ENCODE data around the gene KLHL7.

Gene KLHL7

DNA sequence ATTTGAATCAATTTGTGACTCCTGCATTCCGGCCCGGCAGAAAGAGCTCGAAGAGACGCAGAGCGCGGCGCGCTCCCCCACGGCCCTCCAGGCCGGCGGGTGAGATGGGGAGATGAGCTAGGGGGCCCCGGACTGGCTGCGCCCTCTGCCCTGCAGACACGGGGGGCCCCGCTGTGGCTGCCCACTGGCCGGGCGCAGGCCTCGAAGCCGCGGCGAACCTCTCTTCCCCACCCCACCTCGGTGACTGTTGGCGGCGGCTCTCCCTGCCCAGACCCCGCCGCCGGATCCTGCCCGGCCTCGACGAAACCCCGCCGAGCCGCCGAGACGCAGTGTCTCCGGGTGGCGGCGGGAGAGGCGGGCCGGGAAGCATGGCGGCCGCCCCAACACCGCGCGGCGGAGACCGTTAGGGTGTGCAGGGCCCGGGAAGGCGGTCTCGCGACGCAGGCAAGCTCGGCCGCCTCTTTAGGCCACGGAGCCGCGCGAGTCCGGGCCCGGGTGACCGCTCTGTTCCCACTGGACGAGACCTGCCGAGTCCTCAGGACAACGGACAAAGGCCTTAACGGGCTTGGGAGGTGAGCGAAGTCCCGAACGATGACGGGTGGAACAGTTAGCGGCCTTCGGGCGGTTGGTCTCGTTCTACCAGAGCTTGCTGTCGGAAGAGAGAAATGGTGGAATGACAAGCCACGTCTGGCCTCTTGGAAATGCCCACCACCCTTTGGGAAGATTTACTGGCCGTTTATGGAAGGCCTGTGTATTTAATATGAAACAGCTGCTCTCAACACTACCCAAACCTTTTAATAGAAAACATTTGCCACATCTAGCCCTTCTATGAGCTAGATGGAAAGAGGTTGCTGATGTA is 100.6 kb downstream of the KLHL7 start:
- Histone ChIP-seq H3K4me3 (ENCODE audit: low read depth, low read length) (no peak overlapping the region), H3K36me3 (ENCODE audit: control insufficient read depth, insufficient read depth, low read length) (peaks cover 6% of the 10 kb centered on the region), H3K9me3 (ENCODE audit: control insufficient read depth, insufficient read depth, low read length) (no peaks in the 10 kb centered on the region), H3K27ac (ENCODE audit: low read depth, low read length) (no peak overlapping the region), H3K9ac (ENCODE audit: low read depth, low read length) (no peak overlapping the region), H3K4me1 (ENCODE audit: control insufficient read depth, insufficient read depth, low read length) (no peaks in the 10 kb centered on the region), H3K27me3 (ENCODE audit: control insufficient read depth, insufficient read depth, low read length) (no peaks in the 10 kb centered on the region)

DNA sequence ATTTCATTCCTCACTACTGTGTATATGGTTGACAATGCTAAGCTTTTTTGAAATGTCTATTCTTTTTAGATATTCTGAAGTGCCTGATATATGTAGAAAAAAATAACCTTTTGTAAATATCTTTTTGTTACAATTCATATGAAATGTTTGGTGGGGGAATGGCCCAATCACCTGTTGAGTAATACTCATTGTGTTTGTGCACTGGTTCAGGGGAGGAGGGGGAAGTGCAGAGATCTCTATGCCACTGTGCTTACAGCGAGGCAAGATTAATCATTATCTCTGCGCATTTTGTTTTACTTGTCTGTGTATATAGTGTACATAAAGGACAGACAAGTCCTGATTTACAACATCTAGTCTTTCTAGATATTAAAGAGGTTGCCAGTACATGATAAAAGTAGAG is 101.4 kb downstream of the KLHL7 start:
- H3K27me3 ChIP-seq (ENCODE audit: control insufficient read depth, insufficient read depth, low read length) = no peaks in the 10 kb centered on the region
- H3K27ac ChIP-seq (ENCODE audit: low read depth, low read length) = no peak overlapping the region
- no peak overlapping the region for H3K4me3 ChIP-seq (ENCODE audit: low read depth, low read length)
- H3K4me1 ChIP-seq (ENCODE audit: control insufficient read depth, insufficient read depth, low read length) = peaks cover 5% of the 10 kb centered on the region; the same call in 1 of the 2 replicates
- H3K9ac ChIP-seq (ENCODE audit: low read depth, low read length) = no peak overlapping the region
- no peaks in the 10 kb centered on the region for H3K9me3 ChIP-seq (ENCODE audit: control insufficient read depth, insufficient read depth, low read length)
- H3K36me3 ChIP-seq (ENCODE audit: control insufficient read depth, insufficient read depth, low read length) = no peaks in the 10 kb centered on the region

DNA sequence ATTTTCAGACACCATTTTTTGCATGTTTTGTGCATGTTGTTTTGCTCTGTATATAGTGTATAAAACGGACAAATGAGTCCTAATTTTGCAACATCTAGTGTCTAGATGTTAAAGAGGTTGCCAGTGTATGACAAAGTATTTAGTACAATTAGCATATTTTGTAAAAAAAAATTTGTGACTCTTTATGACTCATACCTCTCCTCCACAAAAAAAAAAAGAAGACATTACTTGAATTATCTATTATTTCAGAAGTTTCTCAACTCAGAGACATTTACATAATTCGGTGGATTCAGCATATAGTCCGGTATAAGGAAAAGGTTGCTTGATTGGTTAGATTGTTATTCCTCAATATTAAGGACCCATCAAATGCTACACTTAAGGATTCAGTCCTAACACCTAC is 102.3 kb downstream of the KLHL7 start:
- Histone ChIP-seq H3K27ac (ENCODE audit: low read depth, low read length) (no peak overlapping the region), H3K4me1 (ENCODE audit: control insufficient read depth, insufficient read depth, low read length) (peaks cover 7% of the 10 kb centered on the region; the same call in 1 of the 2 replicates)

DNA sequence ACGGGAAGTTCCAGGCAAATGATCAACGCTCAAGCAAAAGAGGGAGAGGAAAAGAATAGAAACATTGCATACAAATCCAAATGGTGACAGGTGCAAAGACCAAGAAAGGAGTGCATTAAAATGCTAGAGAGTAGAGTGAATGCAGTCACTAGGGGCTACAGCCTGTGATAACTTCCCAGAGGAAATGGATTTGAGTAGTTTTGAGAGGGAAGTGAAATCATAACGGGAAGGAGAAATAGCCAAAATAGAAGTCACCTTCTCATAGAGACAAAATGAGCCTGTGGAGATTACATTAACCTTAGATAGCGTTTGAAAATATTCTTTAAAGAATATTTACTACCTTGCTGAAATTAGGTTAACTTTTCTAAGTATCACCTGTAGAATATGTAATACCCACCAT is 102.7 kb downstream of the KLHL7 start:
- Histone ChIP-seq H3K9me3 (ENCODE audit: control insufficient read depth, insufficient read depth, low read length) (no peaks in the 10 kb centered on the region), H3K27ac (ENCODE audit: low read depth, low read length) (no peak overlapping the region), H3K4me3 (ENCODE audit: low read depth, low read length) (no peak overlapping the region), H3K4me1 (ENCODE audit: control insufficient read depth, insufficient read depth, low read length) (peaks cover 7% of the 10 kb centered on the region; the same call in 1 of the 2 replicates), H3K36me3 (ENCODE audit: control insufficient read depth, insufficient read depth, low read length) (no peaks in the 10 kb centered on the region), H3K27me3 (ENCODE audit: control insufficient read depth, insufficient read depth, low read length) (no peaks in the 10 kb centered on the region), H3K9ac (ENCODE audit: low read depth, low read length) (no peak overlapping the region)

More for the DNA sequence above, 102.3 kb downstream of the KLHL7 start:
- H3K36me3 ChIP-seq (ENCODE audit: control insufficient read depth, insufficient read depth, low read length) = no peaks in the 10 kb centered on the region
- H3K9me3 ChIP-seq (ENCODE audit: control insufficient read depth, insufficient read depth, low read length) = no peaks in the 10 kb centered on the region
- H3K9ac ChIP-seq (ENCODE audit: low read depth, low read length) = no peak overlapping the region
- H3K27me3 ChIP-seq (ENCODE audit: control insufficient read depth, insufficient read depth, low read length) = no peaks in the 10 kb centered on the region
- H3K4me3 ChIP-seq (ENCODE audit: low read depth, low read length) = no peak overlapping the region

DNA sequence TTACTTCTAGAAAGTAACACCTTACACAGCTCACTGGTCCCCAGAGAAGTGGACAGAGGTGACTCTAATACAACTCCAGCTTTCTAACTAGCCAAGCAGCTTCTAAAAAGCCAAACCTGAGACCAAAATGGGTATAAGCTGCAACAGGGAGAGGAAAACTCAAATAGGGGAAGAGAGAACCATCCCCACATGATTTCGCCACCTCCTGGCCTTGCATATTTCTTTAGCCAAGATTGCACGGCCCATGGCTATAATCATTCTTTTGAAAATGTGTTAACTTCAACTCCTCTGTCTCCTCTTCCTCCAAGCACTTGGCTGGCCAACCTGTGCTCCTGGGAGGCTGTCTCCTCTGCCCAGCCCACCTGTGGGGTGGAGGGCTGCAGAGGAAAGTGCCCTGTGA is 104.9 kb downstream of the KLHL7 start:
- Histone ChIP-seq H3K27me3 (ENCODE audit: control insufficient read depth, insufficient read depth, low read length) (no peaks in the 10 kb centered on the region), H3K9me3 (ENCODE audit: control insufficient read depth, insufficient read depth, low read length) (no peaks in the 10 kb centered on the region), H3K9ac (ENCODE audit: low read depth, low read length) (no peak overlapping the region), H3K36me3 (ENCODE audit: control insufficient read depth, insufficient read depth, low read length) (no peaks in the 10 kb centered on the region), H3K4me1 (ENCODE audit: control insufficient read depth, insufficient read depth, low read length) (peaks cover 7% of the 10 kb centered on the region; the same call in 1 of the 2 replicates), H3K4me3 (ENCODE audit: low read depth, low read length) (no peak overlapping the region), H3K27ac (ENCODE audit: low read depth, low read length) (no peak overlapping the region)

DNA sequence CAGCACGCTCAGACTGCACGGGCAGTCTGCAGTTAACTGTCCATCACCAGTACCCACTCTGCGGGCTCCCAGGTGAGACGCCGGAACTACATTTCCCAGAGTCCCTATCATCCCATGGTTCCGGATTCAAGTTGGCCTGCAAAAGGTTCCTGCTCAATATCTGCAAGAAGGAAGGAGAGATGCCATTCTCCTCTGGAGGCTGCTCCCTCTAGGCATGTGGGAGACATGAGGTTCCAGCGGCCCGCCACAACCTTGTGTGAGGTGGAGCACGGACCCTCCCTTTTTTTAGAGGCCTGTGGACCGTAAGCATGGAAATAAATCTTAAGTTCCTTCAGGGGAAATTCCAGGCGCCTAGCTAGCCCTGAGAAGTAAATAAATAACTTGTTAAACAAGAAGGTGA is 106.0 kb downstream of the KLHL7 start:
- no peaks in the 10 kb centered on the region for H3K27me3 ChIP-seq (ENCODE audit: control insufficient read depth, insufficient read depth, low read length)
- H3K9me3 ChIP-seq (ENCODE audit: control insufficient read depth, insufficient read depth, low read length) = no peaks in the 10 kb centered on the region
- H3K9ac ChIP-seq (ENCODE audit: low read depth, low read length) = no peak overlapping the region
- peaks cover 7% of the 10 kb centered on the region; the same call in 1 of the 2 replicates for H3K4me1 ChIP-seq (ENCODE audit: control insufficient read depth, insufficient read depth, low read length)
- no peaks in the 10 kb centered on the region for H3K36me3 ChIP-seq (ENCODE audit: control insufficient read depth, insufficient read depth, low read length)
- H3K27ac ChIP-seq (ENCODE audit: low read depth, low read length) = no peak overlapping the region
- H3K4me3 ChIP-seq (ENCODE audit: low read depth, low read length) = no peak overlapping the region

DNA sequence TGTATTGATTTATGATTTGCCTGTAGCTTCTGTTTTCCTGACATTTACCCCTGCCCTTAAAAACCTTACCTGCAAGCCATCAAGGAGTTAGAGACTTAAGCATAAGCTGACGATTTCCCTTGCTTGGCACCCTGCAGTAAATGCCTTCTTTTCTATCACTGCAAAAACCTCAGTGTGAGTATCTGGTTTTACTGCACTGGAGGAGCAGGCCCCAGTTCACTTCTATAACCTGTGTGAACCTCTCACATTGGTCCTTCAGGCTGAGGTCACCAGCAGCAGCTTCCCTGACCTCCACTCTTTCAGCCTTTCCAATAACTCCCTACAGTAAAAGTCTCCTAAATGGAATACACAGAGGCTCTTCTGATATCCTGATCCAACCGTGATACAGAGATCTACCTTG is 106.8 kb downstream of the KLHL7 start:
- Histone ChIP-seq H3K4me3 (ENCODE audit: low read depth, low read length) (no peak overlapping the region), H3K36me3 (ENCODE audit: control insufficient read depth, insufficient read depth, low read length) (no peaks in the 10 kb centered on the region), H3K27me3 (ENCODE audit: control insufficient read depth, insufficient read depth, low read length) (no peaks in the 10 kb centered on the region), H3K9me3 (ENCODE audit: control insufficient read depth, insufficient read depth, low read length) (no peaks in the 10 kb centered on the region), H3K4me1 (ENCODE audit: control insufficient read depth, insufficient read depth, low read length) (peaks cover 7% of the 10 kb centered on the region; the same call in 1 of the 2 replicates), H3K27ac (ENCODE audit: low read depth, low read length) (no peak overlapping the region), H3K9ac (ENCODE audit: low read depth, low read length) (no peak overlapping the region)

DNA sequence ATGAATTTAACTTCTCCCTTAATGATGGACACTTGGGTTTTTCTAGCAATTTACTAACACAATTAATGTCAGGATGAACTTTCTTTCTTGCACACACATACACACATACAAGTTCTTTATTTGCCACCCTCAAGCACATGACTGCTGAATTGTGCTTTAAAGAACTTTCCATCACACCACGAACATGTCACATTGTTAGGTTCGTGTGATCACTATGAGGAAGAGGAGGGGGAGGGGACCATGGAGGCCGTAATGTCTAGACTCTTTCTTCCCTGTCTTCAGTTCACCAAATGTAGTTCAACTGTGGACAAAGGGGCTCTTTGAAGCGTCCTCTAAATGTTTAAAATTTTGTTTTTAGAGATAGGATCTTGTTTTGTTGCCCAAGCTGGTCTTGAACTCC is 107.3 kb downstream of the KLHL7 start:
- Histone ChIP-seq H3K4me3 (ENCODE audit: low read depth, low read length) (no peak overlapping the region), H3K9ac (ENCODE audit: low read depth, low read length) (no peak overlapping the region), H3K4me1 (ENCODE audit: control insufficient read depth, insufficient read depth, low read length) (peaks cover 7% of the 10 kb centered on the region; the same call in 1 of the 2 replicates), H3K9me3 (ENCODE audit: control insufficient read depth, insufficient read depth, low read length) (no peaks in the 10 kb centered on the region), H3K36me3 (ENCODE audit: control insufficient read depth, insufficient read depth, low read length) (no peaks in the 10 kb centered on the region), H3K27ac (ENCODE audit: low read depth, low read length) (no peak overlapping the region), H3K27me3 (ENCODE audit: control insufficient read depth, insufficient read depth, low read length) (no peaks in the 10 kb centered on the region)

DNA sequence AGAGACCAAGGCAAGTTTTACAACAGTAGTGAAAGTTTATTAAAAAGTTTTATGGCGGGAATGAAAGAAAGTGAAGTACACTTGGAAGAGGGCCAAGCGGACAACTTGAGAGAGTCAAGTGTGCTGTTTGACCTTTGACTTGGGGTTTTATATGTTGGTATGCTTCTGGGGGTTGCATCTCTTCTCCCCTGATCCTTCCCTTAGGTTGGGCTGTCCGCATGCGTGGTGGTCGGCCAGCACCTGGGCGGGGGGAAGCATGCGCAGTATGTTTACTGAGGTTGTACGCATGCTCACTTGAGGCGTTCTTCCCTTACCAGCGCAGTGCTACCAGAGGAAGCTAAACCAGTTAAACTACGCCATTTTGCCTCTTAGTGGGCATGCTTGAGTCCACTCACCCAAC is 108.2 kb downstream of the KLHL7 start:
- H3K9me3 ChIP-seq (ENCODE audit: control insufficient read depth, insufficient read depth, low read length) = no peaks in the 10 kb centered on the region
- no peak overlapping the region for H3K4me3 ChIP-seq (ENCODE audit: low read depth, low read length)
- H3K27me3 ChIP-seq (ENCODE audit: control insufficient read depth, insufficient read depth, low read length) = no peaks in the 10 kb centered on the region; the same call in 1 of the 2 replicates
- H3K36me3 ChIP-seq (ENCODE audit: control insufficient read depth, insufficient read depth, low read length) = no peaks in the 10 kb centered on the region
- no peak overlapping the region for H3K9ac ChIP-seq (ENCODE audit: low read depth, low read length)
- peaks cover 7% of the 10 kb centered on the region; the same call in 1 of the 2 replicates for H3K4me1 ChIP-seq (ENCODE audit: control insufficient read depth, insufficient read depth, low read length)
- no peak overlapping the region for H3K27ac ChIP-seq (ENCODE audit: low read depth, low read length)

DNA sequence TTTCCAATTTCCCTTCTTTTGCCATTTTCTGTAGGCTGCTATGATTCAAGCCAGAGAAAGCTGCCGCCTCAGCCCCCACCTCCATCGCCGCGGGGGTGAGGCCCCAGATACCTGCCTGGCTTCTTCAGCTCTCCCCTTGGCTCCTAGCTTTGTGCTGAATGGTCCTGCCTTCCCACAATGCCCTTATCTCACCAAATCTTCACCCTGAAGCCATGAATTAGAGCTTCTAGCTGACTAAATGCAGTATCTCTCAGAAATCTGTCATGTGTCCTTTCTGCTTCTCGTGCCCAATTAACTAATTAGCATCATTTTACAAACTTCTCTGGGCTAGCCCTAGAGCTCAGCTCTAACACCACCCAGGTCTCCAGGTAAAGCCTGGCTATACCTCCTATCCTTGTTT is 108.8 kb downstream of the KLHL7 start:
- Histone ChIP-seq H3K36me3 (ENCODE audit: control insufficient read depth, insufficient read depth, low read length) (no peaks in the 10 kb centered on the region), H3K27me3 (ENCODE audit: control insufficient read depth, insufficient read depth, low read length) (no peaks in the 10 kb centered on the region; the same call in 1 of the 2 replicates), H3K27ac (ENCODE audit: low read depth, low read length) (no peak overlapping the region), H3K9ac (ENCODE audit: low read depth, low read length) (no peak overlapping the region), H3K4me1 (ENCODE audit: control insufficient read depth, insufficient read depth, low read length) (peaks cover 7% of the 10 kb centered on the region; the same call in 1 of the 2 replicates), H3K4me3 (ENCODE audit: low read depth, low read length) (no peak overlapping the region), H3K9me3 (ENCODE audit: control insufficient read depth, insufficient read depth, low read length) (no peaks in the 10 kb centered on the region)

DNA sequence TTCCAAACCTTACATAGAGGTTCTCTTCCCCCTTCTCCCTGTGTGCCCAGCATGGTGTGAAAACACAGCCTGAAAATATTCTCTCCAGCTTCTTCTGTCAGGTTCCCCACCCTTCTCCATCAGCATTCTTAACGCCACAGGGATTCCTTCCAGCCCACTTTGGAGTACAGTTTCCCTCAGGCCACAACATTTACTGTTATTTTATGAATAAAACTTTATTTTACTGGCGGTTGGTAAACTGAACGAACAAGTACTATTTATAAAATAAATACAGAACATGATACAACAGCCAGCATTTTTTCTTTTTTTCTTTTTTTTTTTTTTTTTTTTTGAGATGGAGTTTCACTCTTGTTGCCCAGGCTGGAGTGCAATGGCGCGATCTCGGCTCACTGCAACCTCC is 109.4 kb downstream of the KLHL7 start:
- Histone ChIP-seq H3K27me3 (ENCODE audit: control insufficient read depth, insufficient read depth, low read length) (no peaks in the 10 kb centered on the region; the same call in 1 of the 2 replicates), H3K4me1 (ENCODE audit: control insufficient read depth, insufficient read depth, low read length) (peaks cover 7% of the 10 kb centered on the region; the same call in 1 of the 2 replicates), H3K9me3 (ENCODE audit: control insufficient read depth, insufficient read depth, low read length) (no peaks in the 10 kb centered on the region), H3K27ac (ENCODE audit: low read depth, low read length) (no peak overlapping the region), H3K9ac (ENCODE audit: low read depth, low read length) (no peak overlapping the region), H3K4me3 (ENCODE audit: low read depth, low read length) (no peak overlapping the region), H3K36me3 (ENCODE audit: control insufficient read depth, insufficient read depth, low read length) (no peaks in the 10 kb centered on the region)
